ENCODE data around the gene RIT2.

RIT2 gene

GRCh38 chr18:42925036-42925435 lies 190.4 kb downstream of the RIT2 start:
- no peak for DNase-seq (ENCODE audit: insufficient read length, low spot score)
- no peak for FAIRE-seq
- no peak for TF ChIP-seq SPI1 (IDR thresholded peaks at IDR 0.05; ENCODE audit: low read depth, low read length)
- TF ChIP-seq POLR2A (IDR thresholded peaks at IDR 0.05; ENCODE audit: low read depth, low read length) = no peak
- no peak for TF ChIP-seq PAX5 (IDR thresholded peaks at IDR 0.05; ENCODE audit: insufficient read depth, low read length, severe bottlenecking)

DNA sequence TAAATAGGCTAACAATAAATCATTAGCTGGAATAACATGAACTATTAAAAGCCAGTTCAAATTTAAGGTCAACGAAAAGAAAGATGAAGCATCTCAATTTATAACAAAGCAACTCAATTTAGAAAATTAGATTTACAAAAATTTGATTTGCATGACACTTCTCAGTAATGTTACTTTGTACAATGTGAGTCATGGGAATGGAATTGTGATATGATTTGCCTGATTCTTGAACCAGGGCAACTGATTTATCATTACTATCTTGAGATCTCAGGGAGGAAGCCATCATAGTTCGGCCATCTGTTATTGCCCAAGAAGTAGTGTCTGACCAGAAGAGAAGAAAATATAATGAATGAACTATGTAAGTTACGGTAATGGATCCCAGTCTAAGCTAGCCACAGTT lies 193.1 kb downstream of the RIT2 start:
- FAIRE-seq (no peak), DNase-seq (ENCODE audit: insufficient read length, low spot score) (no peak)
- TF ChIP-seq POU2F2 (IDR thresholded peaks at IDR 0.05; ENCODE audit: low read depth, low read length) = no peak

DNA sequence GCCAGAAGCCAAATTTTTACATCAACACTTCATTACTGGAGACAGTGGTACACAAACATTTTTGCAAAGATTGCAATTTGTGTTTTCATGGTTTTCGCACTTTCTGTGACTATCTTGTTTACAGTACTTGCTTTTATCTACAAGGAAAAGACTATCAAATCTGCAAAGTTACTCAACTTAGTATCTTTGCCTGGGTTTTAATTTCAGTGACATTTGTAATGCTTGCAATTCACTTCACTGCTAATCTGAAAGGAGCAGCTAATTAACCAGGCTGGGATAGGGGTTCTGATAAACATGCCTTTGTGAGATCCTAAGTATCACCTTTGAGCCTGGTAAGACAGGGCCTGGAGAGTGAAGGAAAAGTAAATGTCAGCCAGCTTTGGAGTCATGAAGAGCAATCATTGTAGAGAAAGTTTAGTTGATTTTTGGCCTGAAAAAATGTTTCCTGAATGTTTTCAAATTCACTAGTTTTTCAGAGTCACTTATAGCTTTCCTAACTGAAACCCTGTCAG lies 194.2 kb downstream of the RIT2 start:
- FAIRE-seq = no peak

GRCh38 chr18:42920621-42921020 lies 194.9 kb downstream of the RIT2 start:
- no peak for TF ChIP-seq TAF1 (IDR thresholded peaks at IDR 0.05; ENCODE audit: low read depth, low read length)
- no peak for TF ChIP-seq POLR2A (IDR thresholded peaks at IDR 0.05; ENCODE audit: low read depth, low read length)
- no peak for TF ChIP-seq POU2F2 (IDR thresholded peaks at IDR 0.05; ENCODE audit: low read depth, low read length)
- no peak for TF ChIP-seq SPI1 (IDR thresholded peaks at IDR 0.05; ENCODE audit: low read depth, low read length)
- TF ChIP-seq POLR2AphosphoS5 (IDR thresholded peaks at IDR 0.05; ENCODE audit: low read depth, low read length) = no peak
- no peak for TF ChIP-seq PAX5 (IDR thresholded peaks at IDR 0.05; ENCODE audit: insufficient read depth, low read length, severe bottlenecking)
- DNase-seq (ENCODE audit: insufficient read length, low spot score) (no peak), FAIRE-seq (no peak)

More for the DNA sequence above, 194.2 kb downstream of the RIT2 start:
- no peak for DNase-seq (ENCODE audit: insufficient read length, low spot score)
- TF ChIP-seq SPI1 (IDR thresholded peaks at IDR 0.05; ENCODE audit: low read depth, low read length) = no peak
- no peak for TF ChIP-seq TAF1 (IDR thresholded peaks at IDR 0.05; ENCODE audit: low read depth, low read length)
- no peak for TF ChIP-seq POLR2A (IDR thresholded peaks at IDR 0.05; ENCODE audit: low read depth, low read length)
- TF ChIP-seq POU2F2 (IDR thresholded peaks at IDR 0.05; ENCODE audit: low read depth, low read length) = no peak
- TF ChIP-seq POLR2AphosphoS5 (IDR thresholded peaks at IDR 0.05; ENCODE audit: low read depth, low read length) = no peak
- TF ChIP-seq PAX5 (IDR thresholded peaks at IDR 0.05; ENCODE audit: insufficient read depth, low read length, severe bottlenecking) = no peak

GRCh38 chr18:42915299-42915698 lies 200.2 kb downstream of the RIT2 start:
- FAIRE-seq (no peak), DNase-seq (ENCODE audit: insufficient read length, low spot score) (no peak)
- TF ChIP-seq PAX5 (IDR thresholded peaks at IDR 0.05; ENCODE audit: insufficient read depth, low read length, severe bottlenecking) (no peak), TAF1 (IDR thresholded peaks at IDR 0.05; ENCODE audit: low read depth, low read length) (no peak), POU2F2 (IDR thresholded peaks at IDR 0.05; ENCODE audit: low read depth, low read length) (no peak), POLR2A (IDR thresholded peaks at IDR 0.05; ENCODE audit: low read depth, low read length) (no peak), SPI1 (IDR thresholded peaks at IDR 0.05; ENCODE audit: low read depth, low read length) (no peak), POLR2AphosphoS5 (IDR thresholded peaks at IDR 0.05; ENCODE audit: low read depth, low read length) (no peak)

DNA sequence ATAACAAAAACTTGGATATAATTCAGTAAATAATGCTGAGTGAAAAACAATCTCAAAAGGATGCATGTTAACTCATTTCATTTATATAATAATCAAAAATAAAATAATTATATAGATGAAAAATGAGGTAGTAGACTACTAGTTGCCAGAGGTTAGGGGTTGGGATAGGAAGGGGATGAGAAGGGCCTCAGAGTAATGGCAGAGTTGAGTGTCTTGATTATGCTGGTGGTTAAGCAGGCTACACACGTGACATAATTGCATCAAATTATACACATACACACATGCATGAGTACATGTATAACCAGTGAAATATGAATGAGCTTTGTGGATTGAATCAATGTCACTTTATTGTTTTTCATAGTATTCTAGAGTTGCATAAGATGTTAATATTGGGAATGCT lies 201.0 kb downstream of the RIT2 start:
- TF ChIP-seq TAF1 (IDR thresholded peaks at IDR 0.05; ENCODE audit: low read depth, low read length) (no peak), POLR2A (IDR thresholded peaks at IDR 0.05; ENCODE audit: low read depth, low read length) (no peak), POLR2AphosphoS5 (IDR thresholded peaks at IDR 0.05; ENCODE audit: low read depth, low read length) (no peak), SPI1 (IDR thresholded peaks at IDR 0.05; ENCODE audit: low read depth, low read length) (no peak), PAX5 (IDR thresholded peaks at IDR 0.05; ENCODE audit: insufficient read depth, low read length, severe bottlenecking) (no peak), POU2F2 (IDR thresholded peaks at IDR 0.05; ENCODE audit: low read depth, low read length) (no peak)
- DNase-seq (ENCODE audit: insufficient read length, low spot score) = no peak
- FAIRE-seq = no peak

DNA sequence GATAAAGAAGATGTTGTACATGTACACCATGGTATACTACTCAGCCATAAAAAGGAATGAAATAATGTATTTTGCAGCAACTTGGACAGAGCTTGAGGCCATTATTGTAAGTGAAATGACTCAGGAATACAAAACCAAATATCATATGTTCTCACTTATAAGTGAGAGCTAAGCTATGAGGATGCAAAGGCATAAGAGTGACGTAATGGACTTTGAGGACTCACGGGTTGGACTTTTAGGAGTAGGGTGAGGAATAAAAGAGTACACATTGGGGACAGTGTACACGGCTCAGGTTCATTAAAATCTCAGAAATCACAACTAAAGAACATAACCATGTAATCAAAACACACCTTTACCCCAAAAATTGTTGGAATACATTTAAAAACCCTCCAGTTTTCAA lies 206.4 kb downstream of the RIT2 start:
- DNase-seq (ENCODE audit: insufficient read length, low spot score) (no peak), FAIRE-seq (no peak)
- TF ChIP-seq POU2F2 (IDR thresholded peaks at IDR 0.05; ENCODE audit: low read depth, low read length) (no peak), POLR2A (IDR thresholded peaks at IDR 0.05; ENCODE audit: low read depth, low read length) (no peak), PAX5 (IDR thresholded peaks at IDR 0.05; ENCODE audit: insufficient read depth, low read length, severe bottlenecking) (no peak), SPI1 (IDR thresholded peaks at IDR 0.05; ENCODE audit: low read depth, low read length) (no peak), POLR2AphosphoS5 (IDR thresholded peaks at IDR 0.05; ENCODE audit: low read depth, low read length) (no peak), TAF1 (IDR thresholded peaks at IDR 0.05; ENCODE audit: low read depth, low read length) (no peak)

GRCh38 chr18:42906761-42907160 lies 208.7 kb downstream of the RIT2 start:
- TF ChIP-seq TAF1 (IDR thresholded peaks at IDR 0.05; ENCODE audit: low read depth, low read length) (no peak), POLR2AphosphoS5 (IDR thresholded peaks at IDR 0.05; ENCODE audit: low read depth, low read length) (no peak), SPI1 (IDR thresholded peaks at IDR 0.05; ENCODE audit: low read depth, low read length) (no peak), PAX5 (IDR thresholded peaks at IDR 0.05; ENCODE audit: insufficient read depth, low read length, severe bottlenecking) (no peak), POU2F2 (IDR thresholded peaks at IDR 0.05; ENCODE audit: low read depth, low read length) (no peak), POLR2A (IDR thresholded peaks at IDR 0.05; ENCODE audit: low read depth, low read length) (no peak)
- no peak for FAIRE-seq
- no peak for DNase-seq (ENCODE audit: insufficient read length, low spot score)

GRCh38 chr18:42901161-42901560 lies 214.3 kb downstream of the RIT2 start:
- no peak for TF ChIP-seq SPI1 (IDR thresholded peaks at IDR 0.05; ENCODE audit: low read depth, low read length)
- no peak for TF ChIP-seq POU2F2 (IDR thresholded peaks at IDR 0.05; ENCODE audit: low read depth, low read length)
- no peak for TF ChIP-seq PAX5 (IDR thresholded peaks at IDR 0.05; ENCODE audit: insufficient read depth, low read length, severe bottlenecking)
- no peak for TF ChIP-seq POLR2A (IDR thresholded peaks at IDR 0.05; ENCODE audit: low read depth, low read length)
- TF ChIP-seq POLR2AphosphoS5 (IDR thresholded peaks at IDR 0.05; ENCODE audit: low read depth, low read length) = no peak
- no peak for TF ChIP-seq TAF1 (IDR thresholded peaks at IDR 0.05; ENCODE audit: low read depth, low read length)
- no peak for FAIRE-seq
- DNase-seq (ENCODE audit: insufficient read length, low spot score) = no peak

DNA sequence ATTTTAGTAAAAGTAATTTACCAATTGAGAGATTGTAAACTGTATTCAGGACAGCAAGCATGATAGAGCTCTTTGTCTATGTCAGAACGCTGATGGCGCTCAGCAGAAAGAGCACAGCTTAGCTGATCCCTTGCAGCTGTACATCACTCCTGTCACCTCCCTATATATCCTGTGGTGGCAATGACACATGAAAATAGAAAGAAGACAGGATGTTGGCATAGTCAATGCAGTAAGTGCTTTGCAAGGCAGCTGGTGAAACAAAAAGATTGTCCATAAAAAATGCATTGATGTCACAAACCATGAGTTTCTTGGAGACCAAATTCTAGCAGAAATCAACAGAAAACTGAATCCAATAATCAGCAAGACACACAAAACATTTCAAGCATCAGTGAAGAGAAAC lies 221.5 kb downstream of the RIT2 start:
- FAIRE-seq (no peak), DNase-seq (ENCODE audit: insufficient read length, low spot score) (no peak)
- no peak for TF ChIP-seq SPI1 (IDR thresholded peaks at IDR 0.05; ENCODE audit: low read depth, low read length)
- TF ChIP-seq PAX5 (IDR thresholded peaks at IDR 0.05; ENCODE audit: insufficient read depth, low read length, severe bottlenecking) = no peak
- no peak for TF ChIP-seq POLR2A (IDR thresholded peaks at IDR 0.05; ENCODE audit: low read depth, low read length)
- no peak for TF ChIP-seq POLR2AphosphoS5 (IDR thresholded peaks at IDR 0.05; ENCODE audit: low read depth, low read length)

Measured in GM12891 (cell line).